HepG2 (cell line): ENCODE data around the gene TRA2B. TPM values are rescaled to one million over a fixed set of nuclear protein-coding genes. Genes with fewer than 3 reads are reported as not detected.

Experiments
- ATAC-seq: fragments of 200-7000 bp; cut with Tn5 transposase; 3 replicates; pipeline ENCODE4 v1.9.1; 2020; ENCODE audit warnings: mild to moderate bottlenecking, moderate library complexity
- BruUV-seq: library from RNA; stranded (reverse); fragments of 400-500 nt; replicated peaks from 2 replicates; lab custom pipeline; 2021; lab: Mats Ljungman, UMichigan
- CTCF ChIA-PET: fragments of 300-600 bp; formaldehyde crosslinking; extraction: SDS; loops from one replicate; lab custom pipeline; 2021; ENCODE audit warnings: low total read pairs, inconsistent platforms, low intra/inter-chr PET ratio; lab: Yijun Ruan, JAX
- POLR2A ChIA-PET: fragments of 350-600 bp; sonication (Branson Sonifier 250); formaldehyde crosslinking; loops from one replicate; lab custom pipeline; 2020; ENCODE audit warnings: antibody characterized with exemption, inconsistent platforms; lab: Yijun Ruan, JAX
- DNase-seq: peaks from one replicate; pipeline ENCODE4 v3.0.0-alpha.2; 2015; ENCODE audit warnings: low spot score
- FAIRE-seq: peaks from 3 replicates; lab custom pipeline; 2011; peaks lifted over from hg19 to GRCh38; lab: Jason Lieb, UNC
- H2AFZ ChIP-seq: one replicate; pipeline ENCODE4 v1.6.1; 2011; ENCODE audit warnings: low read length, inconsistent platforms
- H3K27ac ChIP-seq: fragments of 300-600 bp; 3 replicates; pipeline ENCODE4 v1.8.0; 2011; ENCODE audit warnings: mixed run types, mild to moderate bottlenecking, mixed read lengths, low read length, inconsistent platforms; ENCODE audit not compliant: insufficient read depth; ENCODE audit errors: extremely low read length
- H3K27me3 ChIP-seq, 2 experiments: fragments of 200-600 bp in 1 of 2; 2 replicates in 1 of 2; 3 replicates in 1 of 2; pipeline versions ENCODE4 v1.6.0 to v1.8.0; 2011; ENCODE audit warnings: low read length in 2 of 2, mild to moderate bottlenecking in 2 of 2, moderate library complexity in 2 of 2, inconsistent platforms in 1 of 2; ENCODE audit not compliant: insufficient read depth in 2 of 2, control insufficient read depth in 1 of 2
- H3K36me3 ChIP-seq, 2 experiments: fragments of 200-600 bp in 1 of 2; replicated peaks in 1 of 2; 2 replicates in 1 of 2; 3 replicates in 1 of 2; pipeline versions ENCODE4 v1.5.1 to v1.8.0; 2011; ENCODE audit warnings: low read length in 2 of 2, inconsistent platforms in 1 of 2; ENCODE audit not compliant: insufficient read depth in 2 of 2, control insufficient read depth in 1 of 2
- H3K4me1 ChIP-seq: 2 replicates; pipeline ENCODE4 v1.5.1; 2012; ENCODE audit warnings: low read length, inconsistent platforms; ENCODE audit not compliant: insufficient read depth
- H3K4me2 ChIP-seq: 2 replicates; pipeline ENCODE4 v1.6.0; 2011; ENCODE audit warnings: low read depth, low read length, inconsistent platforms
- H3K4me3 ChIP-seq, 3 experiments: fragments of 200-600 bp in 1 of 3; sonication (generic), shearing (Covaris generic) in 1 of 3; replicated peaks in 1 of 3; 2 replicates each; pipeline ENCODE4 v1.5.1; 2011 to 2016; ENCODE audit warnings: low read length in 3 of 3, inconsistent platforms in 2 of 3, low read depth in 2 of 3, mild to moderate bottlenecking in 2 of 3, control low read depth in 1 of 3, mixed read lengths in 1 of 3; ENCODE audit not compliant: insufficient read depth in 1 of 3
- H3K79me2 ChIP-seq: one replicate; pipeline ENCODE4 v1.6.1; 2011; ENCODE audit warnings: low read length, inconsistent platforms; ENCODE audit not compliant: insufficient read depth
- H3K9ac ChIP-seq: 2 replicates; pipeline ENCODE4 v1.6.0; 2011; ENCODE audit warnings: mild to moderate bottlenecking, low read depth, low read length, inconsistent platforms; ENCODE audit not compliant: insufficient read depth
- H3K9me3 ChIP-seq: 2 replicates; pipeline ENCODE4 v1.5.1; 2012; ENCODE audit warnings: mild to moderate bottlenecking, low read length
- H4K20me1 ChIP-seq: 2 replicates; pipeline ENCODE4 v1.6.0; 2011; ENCODE audit warnings: inconsistent platforms, mild to moderate bottlenecking, low read length, moderate library complexity; ENCODE audit not compliant: insufficient read depth
- ELF1 ChIP-seq: sonication (generic); formaldehyde crosslinking; IDR thresholded peaks from 2 replicates; pipeline ENCODE4 v1.4.0; 2020; ENCODE audit warnings: missing genetic modification reagents
- ETV5 ChIP-seq: IDR thresholded peaks from 2 replicates; pipeline ENCODE4 v1.6.1; 2018; ENCODE audit warnings: missing biosample characterization, missing genetic modification reagents, inconsistent platforms, borderline replicate concordance
- FOSL2 ChIP-seq: sonication (generic); formaldehyde crosslinking; IDR thresholded peaks from 2 replicates; pipeline ENCODE4 v1.4.0; 2020; ENCODE audit warnings: missing genetic modification reagents
- GABPB1 ChIP-seq: IDR thresholded peaks from 2 replicates; pipeline ENCODE4 v1.6.1; 2016; ENCODE audit warnings: mild to moderate bottlenecking, missing genetic modification reagents, moderate library complexity, missing compliant biosample characterization
- HMG20A ChIP-seq: IDR thresholded peaks from 2 replicates; pipeline ENCODE4 v1.6.1; 2016; ENCODE audit warnings: borderline replicate concordance
- HOXA7 ChIP-seq: sonication (generic); formaldehyde crosslinking; IDR thresholded peaks from 2 replicates; pipeline ENCODE4 v1.8.1; 2022; ENCODE audit warnings: mild to moderate bottlenecking, missing genetic modification reagents, moderate library complexity
- MAFF ChIP-seq: IDR thresholded peaks from 2 replicates; pipeline ENCODE4 v1.6.1; 2011; ENCODE audit warnings: low read depth, low read length, improper control_type of control experiment
- MAFG ChIP-seq: sonication (generic); formaldehyde crosslinking; IDR thresholded peaks from 2 replicates; pipeline ENCODE4 v1.5.1; 2020; ENCODE audit warnings: mild to moderate bottlenecking, missing genetic modification reagents
- MAFK ChIP-seq, 2 experiments: IDR thresholded peaks in 1 of 2; conservative IDR thresholded peaks in 1 of 2; 2 replicates each; pipeline ENCODE4 v1.6.1; 2011; ENCODE audit warnings: improper control_type of control experiment in 2 of 2, low read length in 2 of 2
- MTA1 ChIP-seq: sonication (generic); formaldehyde crosslinking; IDR thresholded peaks from 2 replicates; pipeline ENCODE4 v1.4.0; 2020; ENCODE audit warnings: missing genetic modification reagents, mild to moderate bottlenecking, borderline replicate concordance
- REXO4 ChIP-seq: sonication (generic); formaldehyde crosslinking; IDR thresholded peaks from 2 replicates; pipeline ENCODE4 v1.8.0; 2022; ENCODE audit warnings: missing genetic modification reagents, mild to moderate bottlenecking, borderline replicate concordance
- RFX5 ChIP-seq: IDR thresholded peaks from 2 replicates; pipeline ENCODE4 v1.6.1; 2011; ENCODE audit warnings: low read depth, low read length, improper control_type of control experiment
- RXRB ChIP-seq: IDR thresholded peaks from 2 replicates; pipeline ENCODE4 v1.6.1; 2016; ENCODE audit warnings: borderline replicate concordance, missing genetic modification reagents, missing compliant biosample characterization
- SALL1 ChIP-seq: sonication (generic); formaldehyde crosslinking; IDR thresholded peaks from 2 replicates; pipeline ENCODE4 v1.8.0; 2022; ENCODE audit warnings: mild to moderate bottlenecking, missing genetic modification reagents
- SKI ChIP-seq: fragments of 450-650 bp; IDR thresholded peaks from one replicate; pipeline ENCODE4 v1.6.1; 2018; ENCODE audit warnings: mild to moderate bottlenecking; ENCODE audit not compliant: partially characterized antibody
- SOX6 ChIP-seq, 2 experiments: fragments of 450-650 bp in 1 of 2; sonication (generic) in 1 of 2; formaldehyde crosslinking in 1 of 2; IDR thresholded peaks; 2 replicates each; pipeline versions ENCODE4 v1.4.0 to v1.6.1; 2017 to 2020; ENCODE audit warnings: antibody characterized with exemption in 1 of 2, mild to moderate bottlenecking in 1 of 2, missing genetic modification reagents in 1 of 2
- TBX3 ChIP-seq: fragments of 450-650 bp; IDR thresholded peaks from 2 replicates; pipeline ENCODE4 v1.6.1; 2017; ENCODE audit warnings: antibody characterized with exemption, mild to moderate bottlenecking, inconsistent platforms, borderline replicate concordance
- UBTF ChIP-seq: sonication (generic); formaldehyde crosslinking; IDR thresholded peaks from 2 replicates; pipeline ENCODE4 v1.4.0; 2020; ENCODE audit warnings: mild to moderate bottlenecking, missing genetic modification reagents
- XRCC5 ChIP-seq: fragments of 200-400 bp; formaldehyde crosslinking; optimal IDR thresholded peaks from 2 replicates; pipeline ENCODE3; 2017; ENCODE audit warnings: mild to moderate bottlenecking, low read length
- YEATS4 ChIP-seq: sonication (generic); formaldehyde crosslinking; IDR thresholded peaks from 2 replicates; pipeline ENCODE4 v1.4.0; 2020; ENCODE audit warnings: missing genetic modification reagents, borderline replicate concordance
- ZBTB38 ChIP-seq: sonication (generic); formaldehyde crosslinking; IDR thresholded peaks from 2 replicates; pipeline ENCODE4 v1.5.1; 2020; ENCODE audit warnings: mild to moderate bottlenecking, missing genetic modification reagents
- ZNF292 ChIP-seq: sonication (generic); formaldehyde crosslinking; IDR thresholded peaks from 2 replicates; pipeline ENCODE4 v1.8.1; 2022; ENCODE audit warnings: mild to moderate bottlenecking, low read depth, missing genetic modification reagents, borderline replicate concordance
- ZNF317 ChIP-seq: sonication (generic); formaldehyde crosslinking; IDR thresholded peaks from 2 replicates; pipeline ENCODE4 v1.5.0; 2020; ENCODE audit warnings: mild to moderate bottlenecking, missing genetic modification reagents
- ZNF333 ChIP-seq: sonication (generic); formaldehyde crosslinking; IDR thresholded peaks from 2 replicates; pipeline ENCODE4 v1.4.0; 2020; ENCODE audit warnings: mild to moderate bottlenecking, missing genetic modification reagents, borderline replicate concordance
- ZNF580 ChIP-seq: IDR thresholded peaks from 2 replicates; pipeline ENCODE4 v1.6.1; 2016; ENCODE audit warnings: low read depth, borderline replicate concordance
- WGBS: methylation state at CpG from one replicate; pipeline ENCODE4 v1.1.6; 2017; ENCODE audit warnings: low lambda C conversion rate; 5-methylcytosine and 5-hydroxymethylcytosine counted together
- in situ Hi-C: cut with HindIII; loops from 2 replicates; pipeline ENCODE4 v1.10.0; 2017; ENCODE audit warnings: low pct_unique_long_range_greater_than_20kb; ENCODE audit not compliant: extremely low pct_ligation_motif_present
- intact Hi-C: fragments of 100-400 bp; cut with micrococcal nuclease; formaldehyde crosslinking; loops from one replicate; pipeline ENCODE4 v1.10.0; 2022; ENCODE audit not compliant: unreplicated experiment
- polyA plus RNA-seq, 8 experiments: library from polyadenylated mRNA; depleted of rRNA in 3 of 8; stranded (reverse) in 7 of 8; unstranded in 1 of 8; fragments of >200 nt; fragmentation: Illumina TruSeq in 4 of 8; extraction: Trizol in 4 of 8; gene quantifications; 2 replicates each; pipeline versions ENCODE4 v1.2.1 to v1.2.3, GENCODE V29; 2011 to 2016; ENCODE audit warnings: low read depth in 4 of 8, missing spikeins in 1 of 8, mixed read lengths in 1 of 8; ENCODE audit not compliant: insufficient read depth in 1 of 8
- total RNA-seq, 5 experiments: library from RNA; depleted of rRNA; stranded (reverse); fragments of >200 nt; fragmentation: Illumina TruSeq; extraction: Trizol; gene quantifications; 2 replicates each; pipeline ENCODE4 v1.2.3, GENCODE V29; 2016; ENCODE audit warnings: low read depth in 1 of 5

The TRA2B gene
- total and polyA plus RNA-seq, 2 of the 13 experiments (the other 11 are each of a cell fraction or from before 2014, with no cell fraction given): 105 to 241 TPM

- in situ Hi-C loops: loop anchor here (10.0 kb wide), 1 partner anchor 245 kb away; no protein-coding TSS in a partner anchor
- peaks cover 15% of the 10 kb centered on the region for H3K4me1 ChIP-seq
- no peak overlapping the region for H3K9ac ChIP-seq
- peak overlapping the region; percentile 48 for H3K4me2 ChIP-seq
- H4K20me1 ChIP-seq: no peaks in the 10 kb centered on the region
- POLR2A ChIA-PET: no interaction called here
- BruUV-seq: no TSS peak
- ATAC-seq (peak; percentile 97), FAIRE-seq (peak; percentile 68), DNase-seq (peak; percentile 69)
- no peak overlapping the region; a peak in 1 of 6 replicates for H3K4me3 ChIP-seq
- no peaks in the 10 kb centered on the region for H3K9me3 ChIP-seq
- no peaks in the 10 kb centered on the region for H3K36me3 ChIP-seq
- H3K27me3 ChIP-seq: no peaks in the 10 kb centered on the region; a peak in 1 of 5 replicates
- no peaks in the 10 kb centered on the region for H3K79me2 ChIP-seq
- H3K27ac ChIP-seq: no peak overlapping the region
- peak overlapping the region; percentile 20 for H2AFZ ChIP-seq
- WGBS: no CpG with 5 or more reads among the region's 1 CpG
- intact Hi-C loops: no loop called here
- CTCF ChIA-PET: no interaction called here
- TF ChIP-seq ZNF580 (CRISPR knock-in tag) (0 out of 2 replicates have a peak, but pooled peaks have one; percentile 33), SALL1 (CRISPR knock-in tag) (peak; percentile 57; the same call in 1 of the 2 replicates), SOX6 (IDR thresholded peaks at IDR 0.05) (no peak), SOX6 (CRISPR knock-in tag; IDR thresholded peaks at IDR 0.05) (0 out of 2 replicates have a peak, but pooled peaks have one; percentile 7), SKI (no peak), TBX3 (no peak), ZNF333 (CRISPR knock-in tag) (no peak), HOXA7 (CRISPR knock-in tag) (no peak), REXO4 (no peak), GABPB1 (CRISPR knock-in tag) (peak; percentile 61), UBTF (CRISPR knock-in tag) (peak; percentile 27; the same call in 1 of the 2 replicates), FOSL2 (peak; percentile 95), HMG20A (CRISPR knock-in tag) (0 out of 2 replicates have a peak, but pooled peaks have one; percentile 35), ZNF317 (CRISPR knock-in tag) (peak; percentile 88), MAFG (CRISPR knock-in tag) (peak; percentile 93), XRCC5 (peak; percentile 64), RXRB (CRISPR knock-in tag) (0 out of 2 replicates have a peak, but pooled peaks have one; percentile 24), MTA1 (CRISPR knock-in tag) (no peak), RFX5 (peak; percentile 69; the same call in 1 of the 2 replicates), ELF1 (CRISPR knock-in tag) (peak; percentile 26; the same call in 1 of the 2 replicates), MAFF (peak; percentile 99), ZNF292 (0 out of 2 replicates have a peak, but pooled peaks have one; percentile 24), YEATS4 (CRISPR knock-in tag) (no peak), ZBTB38 (CRISPR knock-in tag) (no peak), MAFK (conservative IDR thresholded peaks at IDR 0.05 in 1 of 2, IDR thresholded peaks at IDR 0.05 in 1 of 2; ENCODE audit: low read length in 2 of 2) (peak; percentile 99), ETV5 (CRISPR knock-in tag) (peak; percentile 85; the same call in 1 of the 2 replicates)
These were observed 37.6 kb downstream of the TRA2B start for GRCh38 chr3:185900228-185900627.
